Natural killer cell (primary cell): Measurements from ENCODE around the gene FZR1. TPM values are rescaled to one million over a fixed set of nuclear protein-coding genes. Genes with fewer than 3 reads are reported as not detected.

ENCODE experiments used
- ATAC-seq, 3 donors: fragments of 150-1000 bp in 2 of 3; fragments of 200-7000 bp in 1 of 3; cut with Tn5 transposase; 1 replicate in 1 of 3; 2 replicates in 2 of 3; pipeline ENCODE4 v1.10.0; 2021; ENCODE audit warnings: mild to moderate bottlenecking in 2 of 3, moderate library complexity in 2 of 3
- DNase-seq, 2 donors: peaks; one replicate each; pipeline versions ENCODE4 v3.0.0 to v3.0.0-alpha.2; 2013 to 2021; ENCODE audit warnings: mixed read lengths in 1 of 2
- H3K27ac ChIP-seq: one replicate; pipeline ENCODE4 v1.5.1; 2013; ENCODE audit warnings: mild to moderate bottlenecking, low read length
- H3K27me3 ChIP-seq: one replicate; pipeline ENCODE4 v1.6.1; 2013; ENCODE audit warnings: low read length; ENCODE audit not compliant: control insufficient read depth, insufficient read depth
- H3K36me3 ChIP-seq: one replicate; pipeline ENCODE4 v1.6.1; 2013; ENCODE audit warnings: low read length; ENCODE audit not compliant: control insufficient read depth, insufficient read depth
- H3K4me1 ChIP-seq: one replicate; pipeline ENCODE4 v1.6.1; 2013; ENCODE audit warnings: low read length; ENCODE audit not compliant: control insufficient read depth, insufficient read depth
- H3K4me3 ChIP-seq: one replicate; pipeline ENCODE4 v1.5.1; 2013; ENCODE audit warnings: low read length
- H3K9me3 ChIP-seq: one replicate; pipeline ENCODE4 v1.6.1; 2013; ENCODE audit warnings: low read length; ENCODE audit not compliant: control insufficient read depth, insufficient read depth
- H3K27ac Mint-ChIP-seq, 2 donors: one replicate each; pipeline ENCODE4 v1.8.0; 2022; ENCODE audit warnings: mild to moderate bottlenecking in 2 of 2, mixed read lengths in 2 of 2, moderate library complexity in 1 of 2
- H3K27me3 Mint-ChIP-seq, 2 donors: one replicate each; pipeline ENCODE4 v1.8.0; 2022; ENCODE audit warnings: low read depth in 2 of 2, mixed read lengths in 2 of 2
- H3K36me3 Mint-ChIP-seq: one replicate; pipeline ENCODE4 v1.8.0; 2022; ENCODE audit warnings: mixed read lengths
- H3K4me1 Mint-ChIP-seq, 2 donors: one replicate each; pipeline ENCODE4 v1.8.0; 2022; ENCODE audit warnings: mixed read lengths in 2 of 2
- H3K4me3 Mint-ChIP-seq: one replicate; pipeline ENCODE4 v1.8.0; 2022; ENCODE audit warnings: mild to moderate bottlenecking, moderate library complexity, mixed read lengths
- H3K9me3 Mint-ChIP-seq, 2 donors: one replicate each; pipeline ENCODE4 v1.8.0; 2022; ENCODE audit warnings: mixed read lengths in 2 of 2
- WGBS: methylation state at CpG from one replicate; pipeline ENCODE4 v1.1.7; 2013; ENCODE audit warnings: missing lambda C conversion rate; ENCODE audit not compliant: insufficient coverage; 5-methylcytosine and 5-hydroxymethylcytosine counted together
- intact Hi-C: fragments of 100-400 bp; cut with micrococcal nuclease; formaldehyde crosslinking; loops from one replicate; pipeline ENCODE4 v1.14.2; 2022
- total RNA-seq, 4 donors: library from RNA; stranded (reverse); fragments of 120-200 nt in 1 of 4; gene quantifications; one replicate each; pipeline versions ENCODE4 v1.2.3 to v1.2.4, GENCODE V29; 2013 to 2022
- TF ChIP-seq, protein P1 (sequence below): fragments of 200-600 bp; IDR thresholded peaks from one replicate; pipeline ENCODE4 v1.8.0; 2022; ENCODE audit warnings: antibody characterized with exemption

Gene FZR1
- total RNA-seq, 3 donors from 2014 or later (not counting 1 experiment from before 2014, with no cell fraction given) = 89.1 to 98.3 (median 91.4) TPM

DNA sequence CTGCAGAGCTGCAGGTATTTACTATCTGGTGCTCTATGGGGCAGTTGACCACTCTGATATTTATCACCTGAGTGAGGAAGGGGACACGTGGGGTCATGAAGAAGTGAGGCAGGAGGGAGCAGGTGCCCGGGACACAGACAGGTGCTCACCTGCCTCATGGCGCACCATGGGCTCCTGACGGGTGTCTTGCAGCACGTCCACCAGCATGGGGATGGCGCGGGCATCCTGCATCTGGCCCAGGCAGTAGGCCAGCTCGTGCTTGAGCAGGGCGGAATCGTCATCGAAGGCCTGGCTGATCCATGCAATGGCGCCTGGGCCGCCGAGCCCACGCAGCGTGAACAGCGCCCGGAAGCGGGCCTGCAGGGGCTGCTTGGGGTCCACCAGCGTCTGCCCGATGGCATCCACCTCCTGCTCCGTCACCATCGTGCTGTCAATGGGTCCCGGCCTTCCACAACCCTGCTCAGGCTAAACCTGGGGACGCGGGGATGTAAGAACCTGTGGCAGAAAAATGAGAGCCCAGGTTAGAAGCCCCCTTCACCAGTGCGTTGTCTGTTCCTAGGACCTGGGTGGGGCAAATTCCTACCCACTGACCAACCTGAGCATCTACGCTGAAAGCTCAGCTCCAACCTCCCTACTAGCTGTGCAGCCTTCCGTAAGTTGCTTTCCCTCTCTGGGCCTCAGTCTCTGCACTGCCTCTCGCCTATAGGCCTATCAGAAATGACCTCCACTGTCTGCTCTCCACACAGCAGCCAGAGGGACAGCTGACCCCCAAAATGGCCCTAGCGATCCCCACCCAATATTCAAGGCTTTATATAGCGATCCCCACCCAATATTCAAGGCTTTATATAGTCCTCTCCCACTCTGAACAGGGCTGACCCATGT, 9.5 kb upstream of the FZR1 start:
- H3K36me3 ChIP-seq = peaks cover 19% of the 10 kb centered on the region
- WGBS = 97% methylated on average over 32 of the region's 32 CpGs
- no peaks in the 10 kb centered on the region for H3K36me3 Mint-ChIP-seq
- H3K4me1 Mint-ChIP-seq = peaks cover 16 to 28% of the 10 kb centered on the region in 2 donors
- no peak for DNase-seq
- H3K27me3 Mint-ChIP-seq = no peaks in the 10 kb centered on the region
- no peak overlapping the region for H3K27ac ChIP-seq
- no peaks in the 10 kb centered on the region for H3K27me3 ChIP-seq
- ATAC-seq = no peak
- no peak overlapping the region for H3K4me3 ChIP-seq
- no peak overlapping the region for H3K4me3 Mint-ChIP-seq
- no peak overlapping the region for H3K27ac Mint-ChIP-seq
- peaks cover 16% of the 10 kb centered on the region for H3K4me1 ChIP-seq
- H3K9me3 Mint-ChIP-seq = no peaks in the 10 kb centered on the region
- intact Hi-C loops = no loop called here
- TF ChIP-seq, protein P1, sequence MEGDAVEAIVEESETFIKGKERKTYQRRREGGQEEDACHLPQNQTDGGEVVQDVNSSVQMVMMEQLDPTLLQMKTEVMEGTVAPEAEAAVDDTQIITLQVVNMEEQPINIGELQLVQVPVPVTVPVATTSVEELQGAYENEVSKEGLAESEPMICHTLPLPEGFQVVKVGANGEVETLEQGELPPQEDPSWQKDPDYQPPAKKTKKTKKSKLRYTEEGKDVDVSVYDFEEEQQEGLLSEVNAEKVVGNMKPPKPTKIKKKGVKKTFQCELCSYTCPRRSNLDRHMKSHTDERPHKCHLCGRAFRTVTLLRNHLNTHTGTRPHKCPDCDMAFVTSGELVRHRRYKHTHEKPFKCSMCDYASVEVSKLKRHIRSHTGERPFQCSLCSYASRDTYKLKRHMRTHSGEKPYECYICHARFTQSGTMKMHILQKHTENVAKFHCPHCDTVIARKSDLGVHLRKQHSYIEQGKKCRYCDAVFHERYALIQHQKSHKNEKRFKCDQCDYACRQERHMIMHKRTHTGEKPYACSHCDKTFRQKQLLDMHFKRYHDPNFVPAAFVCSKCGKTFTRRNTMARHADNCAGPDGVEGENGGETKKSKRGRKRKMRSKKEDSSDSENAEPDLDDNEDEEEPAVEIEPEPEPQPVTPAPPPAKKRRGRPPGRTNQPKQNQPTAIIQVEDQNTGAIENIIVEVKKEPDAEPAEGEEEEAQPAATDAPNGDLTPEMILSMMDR = no peak
- no peaks in the 10 kb centered on the region for H3K9me3 ChIP-seq

DNA sequence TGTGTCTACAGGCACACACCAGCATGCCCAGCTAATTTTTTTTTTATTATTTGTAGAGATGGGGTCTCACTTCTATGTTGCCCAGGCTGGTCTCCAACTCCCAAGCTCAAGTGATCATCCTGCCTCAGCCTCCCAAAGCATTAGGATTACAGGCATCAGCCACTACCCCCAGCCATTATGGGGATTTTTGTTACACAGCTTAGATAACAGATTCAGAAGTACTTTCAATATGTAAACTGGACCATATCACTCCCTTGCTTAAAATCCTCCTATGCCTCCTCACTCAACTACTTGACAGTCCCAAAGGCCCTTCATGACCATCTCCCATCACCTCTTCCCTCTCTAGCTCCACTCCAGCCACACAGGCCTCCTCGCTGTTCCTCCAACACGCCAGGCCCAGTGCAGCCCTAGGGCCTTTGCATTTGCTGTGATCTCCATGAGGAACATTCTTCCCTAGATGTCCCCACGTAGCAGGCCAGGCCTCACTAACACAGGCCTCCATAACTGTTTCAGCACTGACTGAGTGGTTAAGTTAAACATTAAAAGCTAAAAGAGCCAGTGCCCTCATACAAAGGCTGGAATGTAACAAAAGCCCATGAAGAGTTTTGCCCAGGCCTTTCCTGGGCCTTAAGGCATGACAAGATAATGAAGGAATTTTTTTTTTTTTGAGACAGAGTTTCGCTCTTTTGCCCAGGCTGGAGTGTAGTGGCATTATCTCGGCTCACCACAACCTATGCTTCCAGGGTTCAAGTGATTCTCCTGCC, 8.2 kb upstream of the FZR1 start:
- no peaks in the 10 kb centered on the region for H3K9me3 ChIP-seq
- ATAC-seq (no peak), DNase-seq (no peak)
- Mint-ChIP-seq H3K27me3 (no peaks in the 10 kb centered on the region), H3K36me3 (no peaks in the 10 kb centered on the region), H3K4me3 (no peak overlapping the region), H3K9me3 (no peaks in the 10 kb centered on the region), H3K4me1 (peaks cover 16 to 28% of the 10 kb centered on the region in 2 donors), H3K27ac (no peak overlapping the region)
- no peak overlapping the region for H3K27ac ChIP-seq
- peaks cover 16% of the 10 kb centered on the region for H3K4me1 ChIP-seq
- H3K27me3 ChIP-seq = no peaks in the 10 kb centered on the region
- H3K36me3 ChIP-seq = peaks cover 15% of the 10 kb centered on the region
- WGBS = over 99% methylated on average over 5 of the region's 5 CpGs
- intact Hi-C loops = no loop called here
- TF ChIP-seq, protein P1 = no peak
- H3K4me3 ChIP-seq = no peak overlapping the region

DNA sequence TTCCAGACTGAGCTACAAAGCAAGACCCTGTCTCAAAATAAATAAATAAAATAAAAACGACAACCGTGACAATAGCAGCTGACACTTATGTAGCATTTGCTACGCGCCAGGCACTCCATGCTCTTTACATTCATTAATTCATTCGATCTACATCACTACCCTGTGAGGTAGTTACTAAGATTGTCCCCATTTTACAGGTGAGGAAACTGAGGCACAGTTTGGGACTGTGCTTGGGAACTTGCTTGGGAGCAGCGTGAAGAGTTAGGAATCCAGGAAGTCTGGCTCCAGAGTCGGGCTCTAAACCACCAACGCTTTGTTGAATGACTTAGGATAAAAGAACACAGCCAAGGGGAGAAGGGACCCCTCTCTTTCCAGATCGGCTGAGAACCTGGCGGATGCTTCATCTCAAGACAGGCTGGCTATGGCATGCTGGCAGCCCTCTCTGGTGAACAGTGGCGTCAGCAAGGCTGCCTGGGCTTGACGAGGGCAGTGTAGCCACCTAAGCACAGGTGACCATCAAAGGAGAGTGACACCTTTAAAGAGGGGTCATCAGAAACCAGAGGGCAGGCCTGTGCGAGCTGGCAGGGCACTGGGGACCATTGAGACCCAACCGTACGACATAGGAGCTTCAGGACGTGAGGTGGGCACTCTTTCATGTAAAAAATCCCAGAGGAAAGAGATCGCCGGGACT, 6.2 kb upstream of the FZR1 start:
- H3K27ac Mint-ChIP-seq = peak overlapping the region; percentile 99
- Histone ChIP-seq H3K4me1 (peaks cover 16% of the 10 kb centered on the region), H3K27ac (peak overlapping the region; percentile 89), H3K36me3 (peaks cover 10% of the 10 kb centered on the region), H3K27me3 (no peaks in the 10 kb centered on the region), H3K9me3 (no peaks in the 10 kb centered on the region), H3K4me3 (peak overlapping the region; percentile 80)
- H3K4me3 Mint-ChIP-seq = peak overlapping the region; percentile 94
- no peaks in the 10 kb centered on the region for H3K9me3 Mint-ChIP-seq
- TF ChIP-seq, protein P1 = no peak
- intact Hi-C loops = no loop called here
- ATAC-seq (peak in 1 of 3 donors; percentile 6), DNase-seq (no peak)
- 28% methylated on average over 18 of the region's 18 CpGs for WGBS
- no peaks in the 10 kb centered on the region for H3K27me3 Mint-ChIP-seq
- H3K4me1 Mint-ChIP-seq = peaks cover 16 to 28% of the 10 kb centered on the region in 2 donors
- H3K36me3 Mint-ChIP-seq = no peaks in the 10 kb centered on the region
